ENCODE data around the gene LGI4.
A peak's percentile ranks its signal among the peaks of the same experiment; 100 is the strongest.

LGI4 gene

DNA sequence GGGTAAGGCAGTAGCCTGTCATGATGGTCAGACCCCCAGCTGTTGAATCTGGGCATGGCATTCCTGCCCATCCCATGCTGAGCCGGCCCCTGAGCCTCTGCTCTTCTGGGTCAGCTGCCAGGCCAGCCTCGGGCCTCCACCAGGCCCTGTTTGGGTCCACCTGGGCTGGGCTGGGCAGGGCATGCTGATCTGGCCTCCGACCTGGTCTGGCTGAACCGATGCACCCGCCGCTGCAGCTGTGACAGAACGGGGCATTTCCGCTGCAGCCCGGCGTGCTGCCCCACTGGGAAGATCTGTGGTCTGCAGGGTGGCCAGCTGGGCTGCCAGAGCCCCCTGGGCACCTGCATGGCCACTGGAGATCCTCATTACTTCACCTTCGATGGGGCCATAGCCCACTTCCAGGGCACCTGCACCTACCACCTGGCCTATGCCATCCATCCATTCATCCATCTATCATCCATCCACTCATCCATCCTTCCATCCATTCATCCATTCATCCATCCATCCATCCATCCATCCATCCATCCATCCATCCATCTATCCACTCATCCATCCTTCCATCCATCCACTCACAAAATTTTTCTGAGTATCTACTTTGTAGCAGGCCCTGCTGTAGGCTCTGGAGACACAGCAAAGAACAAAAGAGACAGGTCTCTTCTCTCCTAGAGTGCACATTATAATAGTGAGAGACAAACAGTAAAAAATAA is 40.8 kb downstream of the LGI4 start:
- peaks cover 19% of the 10 kb centered on the region for H3K4me1 Mint-ChIP-seq
- TF ChIP-seq, protein P1, sequence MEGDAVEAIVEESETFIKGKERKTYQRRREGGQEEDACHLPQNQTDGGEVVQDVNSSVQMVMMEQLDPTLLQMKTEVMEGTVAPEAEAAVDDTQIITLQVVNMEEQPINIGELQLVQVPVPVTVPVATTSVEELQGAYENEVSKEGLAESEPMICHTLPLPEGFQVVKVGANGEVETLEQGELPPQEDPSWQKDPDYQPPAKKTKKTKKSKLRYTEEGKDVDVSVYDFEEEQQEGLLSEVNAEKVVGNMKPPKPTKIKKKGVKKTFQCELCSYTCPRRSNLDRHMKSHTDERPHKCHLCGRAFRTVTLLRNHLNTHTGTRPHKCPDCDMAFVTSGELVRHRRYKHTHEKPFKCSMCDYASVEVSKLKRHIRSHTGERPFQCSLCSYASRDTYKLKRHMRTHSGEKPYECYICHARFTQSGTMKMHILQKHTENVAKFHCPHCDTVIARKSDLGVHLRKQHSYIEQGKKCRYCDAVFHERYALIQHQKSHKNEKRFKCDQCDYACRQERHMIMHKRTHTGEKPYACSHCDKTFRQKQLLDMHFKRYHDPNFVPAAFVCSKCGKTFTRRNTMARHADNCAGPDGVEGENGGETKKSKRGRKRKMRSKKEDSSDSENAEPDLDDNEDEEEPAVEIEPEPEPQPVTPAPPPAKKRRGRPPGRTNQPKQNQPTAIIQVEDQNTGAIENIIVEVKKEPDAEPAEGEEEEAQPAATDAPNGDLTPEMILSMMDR (IDR thresholded peaks at IDR 0.05): no peak
- no peaks in the 10 kb centered on the region for H3K36me3 Mint-ChIP-seq (ENCODE audit: low read depth)
- DNase-seq: no peak
- no peak overlapping the region for H3K27ac Mint-ChIP-seq
- H3K4me3 Mint-ChIP-seq: no peak overlapping the region
- peaks cover 14% of the 10 kb centered on the region for H3K27me3 Mint-ChIP-seq (ENCODE audit: low read depth, poor library complexity)
- no peaks in the 10 kb centered on the region for H3K9me3 Mint-ChIP-seq

DNA sequence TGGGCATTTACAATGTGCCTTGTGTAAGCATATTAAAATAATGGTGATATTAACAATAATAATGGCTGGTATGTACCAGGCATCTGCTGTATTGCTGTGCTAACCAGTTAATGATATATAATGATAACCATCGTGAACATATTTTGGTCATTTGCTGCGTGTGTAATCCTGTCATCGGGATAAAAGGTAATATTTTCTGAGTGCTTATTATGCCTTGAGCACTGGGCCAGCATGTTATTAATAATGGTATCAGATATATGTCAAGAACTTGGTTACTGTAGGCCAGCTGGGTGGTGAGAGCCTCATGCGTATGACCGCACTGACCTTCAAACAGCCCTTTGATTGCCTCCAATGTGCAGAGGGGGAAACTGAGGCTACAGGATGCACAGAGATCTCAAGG is 41.4 kb downstream of the LGI4 start:
- no peak overlapping the region for H3K27ac Mint-ChIP-seq
- no peaks in the 10 kb centered on the region for H3K36me3 Mint-ChIP-seq (ENCODE audit: low read depth)
- DNase-seq: no peak
- TF ChIP-seq, protein P1 (IDR thresholded peaks at IDR 0.05): no peak
- peaks cover 14% of the 10 kb centered on the region for H3K27me3 Mint-ChIP-seq (ENCODE audit: low read depth, poor library complexity)
- no peaks in the 10 kb centered on the region for H3K9me3 Mint-ChIP-seq
- peaks cover 19% of the 10 kb centered on the region for H3K4me1 Mint-ChIP-seq
- no peak overlapping the region for H3K4me3 Mint-ChIP-seq

DNA sequence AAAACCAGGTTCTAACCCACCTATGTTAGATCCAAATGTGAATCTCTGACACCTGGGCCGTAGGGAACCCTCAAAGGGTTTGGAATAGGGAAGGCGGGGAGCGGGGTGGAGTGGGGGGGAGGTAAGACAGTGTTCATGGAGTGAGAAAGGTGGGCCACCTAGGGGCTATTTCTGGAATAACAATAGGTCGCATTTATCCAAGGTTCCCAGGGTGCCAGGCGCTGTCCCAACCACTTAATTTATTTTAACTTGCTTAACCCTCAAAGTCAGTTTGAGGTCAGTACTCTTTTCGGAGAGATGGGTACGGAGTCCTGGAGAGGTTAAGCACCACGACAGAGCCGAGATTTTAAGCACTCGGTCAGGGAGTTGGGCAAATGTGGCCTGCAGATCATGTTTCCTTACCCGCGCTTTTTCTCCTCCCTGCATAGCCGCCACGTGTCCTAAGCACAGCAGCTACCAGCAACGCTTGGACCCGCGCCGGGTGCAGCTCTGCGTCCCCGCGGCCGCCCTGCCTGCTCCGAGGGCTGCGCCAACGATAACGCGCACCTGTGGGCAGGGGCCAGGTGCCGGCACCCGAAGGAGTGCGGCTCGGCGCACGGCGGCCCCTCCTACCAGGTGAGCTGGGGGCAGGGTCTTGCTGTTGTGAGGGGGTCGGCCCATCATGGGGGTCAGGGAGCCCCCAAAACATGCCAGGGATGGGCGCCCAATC is 44.2 kb downstream of the LGI4 start:
- TF ChIP-seq, protein P1 (IDR thresholded peaks at IDR 0.05): peak; percentile 60
- DNase-seq: peak; percentile 68
- H3K4me1 Mint-ChIP-seq: peaks cover 15% of the 10 kb centered on the region
- no peak overlapping the region for H3K27ac Mint-ChIP-seq
- H3K27me3 Mint-ChIP-seq (ENCODE audit: low read depth, poor library complexity): peaks cover 8% of the 10 kb centered on the region
- H3K4me3 Mint-ChIP-seq: peak overlapping the region; percentile 34
- no peaks in the 10 kb centered on the region for H3K9me3 Mint-ChIP-seq
- no peaks in the 10 kb centered on the region for H3K36me3 Mint-ChIP-seq (ENCODE audit: low read depth)

DNA sequence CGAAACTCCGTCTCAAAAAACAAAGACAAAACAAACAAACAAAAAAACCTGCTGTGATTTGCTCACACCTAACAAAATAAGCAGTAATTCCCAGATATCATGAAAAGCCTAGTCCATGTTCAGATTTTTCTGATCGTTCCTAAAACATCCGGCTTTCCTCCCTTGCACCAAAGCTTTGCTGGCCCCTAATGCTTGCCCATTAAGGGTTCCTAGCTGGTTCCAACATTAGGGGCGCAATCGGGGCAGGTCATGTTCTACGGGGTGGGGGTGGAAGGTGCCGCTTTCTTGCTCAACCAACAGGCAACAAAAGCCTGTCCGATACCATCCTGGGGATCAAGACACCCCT is 44.7 kb downstream of the LGI4 start:
- H3K27ac Mint-ChIP-seq: no peak overlapping the region
- TF ChIP-seq, protein P1 (IDR thresholded peaks at IDR 0.05): no peak
- H3K9me3 Mint-ChIP-seq: no peaks in the 10 kb centered on the region
- peaks cover 14% of the 10 kb centered on the region for H3K4me1 Mint-ChIP-seq
- DNase-seq: no peak
- peaks cover 3% of the 10 kb centered on the region for H3K27me3 Mint-ChIP-seq (ENCODE audit: low read depth, poor library complexity)
- H3K4me3 Mint-ChIP-seq: no peak overlapping the region
- H3K36me3 Mint-ChIP-seq (ENCODE audit: low read depth): no peaks in the 10 kb centered on the region

DNA sequence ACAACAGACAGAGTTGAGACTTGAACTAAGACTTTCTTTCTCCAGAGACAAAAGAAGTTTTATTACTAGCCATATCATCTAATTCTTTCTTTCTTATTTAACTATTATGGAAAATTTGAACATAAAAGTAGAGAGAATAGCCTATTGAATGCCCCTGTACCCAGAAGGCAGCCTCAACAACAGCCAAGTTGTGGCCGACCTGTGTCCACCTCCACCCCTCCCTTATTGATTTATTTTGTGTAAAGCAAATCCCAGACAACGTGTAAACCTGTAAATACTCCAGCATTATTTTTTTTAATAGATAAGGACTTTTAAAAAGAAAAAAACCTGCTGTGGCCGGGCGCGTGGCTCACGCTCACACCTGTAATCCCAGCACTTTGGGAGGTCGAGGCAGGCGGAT is 45.3 kb downstream of the LGI4 start:
- no peak overlapping the region for H3K27ac Mint-ChIP-seq
- H3K9me3 Mint-ChIP-seq: no peaks in the 10 kb centered on the region
- H3K36me3 Mint-ChIP-seq (ENCODE audit: low read depth): no peaks in the 10 kb centered on the region
- H3K27me3 Mint-ChIP-seq (ENCODE audit: low read depth, poor library complexity): peaks cover 6% of the 10 kb centered on the region
- H3K4me3 Mint-ChIP-seq: no peak overlapping the region
- no peak for DNase-seq
- H3K4me1 Mint-ChIP-seq: peaks cover 14% of the 10 kb centered on the region
- TF ChIP-seq, protein P1 (IDR thresholded peaks at IDR 0.05): no peak

Data from nephron progenitor cell (in vitro differentiated cells).